Glutamatergic neuron (in vitro differentiated cells): ENCODE measurements around the gene RAB8B. TPM values are rescaled to one million over a fixed set of nuclear protein-coding genes. Genes with fewer than 3 reads are reported as not detected.

Experiments used
- DNase-seq: peaks from one replicate; pipeline ENCODE4 v3.0.0; 2022
- H3K27ac Mint-ChIP-seq: one replicate; pipeline ENCODE4 v1.8.0; 2020; ENCODE audit warnings: mild to moderate bottlenecking, mixed read lengths, inconsistent platforms; ENCODE audit not compliant: unreplicated experiment
- H3K27me3 Mint-ChIP-seq: one replicate; pipeline ENCODE4 v1.8.0; 2020; ENCODE audit warnings: mild to moderate bottlenecking, moderate library complexity, mixed read lengths, inconsistent platforms; ENCODE audit not compliant: unreplicated experiment
- H3K36me3 Mint-ChIP-seq: one replicate; pipeline ENCODE4 v1.8.0; 2020; ENCODE audit warnings: mild to moderate bottlenecking, mixed read lengths, inconsistent platforms; ENCODE audit not compliant: unreplicated experiment
- H3K4me1 Mint-ChIP-seq: one replicate; pipeline ENCODE4 v1.8.0; 2020; ENCODE audit warnings: mild to moderate bottlenecking, low read depth, mixed read lengths, inconsistent platforms; ENCODE audit not compliant: unreplicated experiment
- H3K4me3 Mint-ChIP-seq: one replicate; pipeline ENCODE4 v1.8.0; 2020; ENCODE audit warnings: mild to moderate bottlenecking, mixed read lengths, inconsistent platforms; ENCODE audit not compliant: unreplicated experiment
- H3K9me3 Mint-ChIP-seq: one replicate; pipeline ENCODE4 v1.8.0; 2020; ENCODE audit warnings: mild to moderate bottlenecking, moderate library complexity, mixed read lengths, inconsistent platforms; ENCODE audit not compliant: unreplicated experiment
- total RNA-seq: library from RNA; stranded (reverse); fragmentation: NEBNext Ultra II Directional; extraction: Animal tissue kit (Norgen Biotek cat#: 25700); gene quantifications from one replicate; pipeline ENCODE4 v1.2.1, GENCODE V29; 2021; ENCODE audit not compliant: unreplicated experiment
- TF ChIP-seq, protein P1 (sequence below): fragments of 200-600 bp; sonication (generic); IDR thresholded peaks from one replicate; pipeline ENCODE4 v1.5.0; 2021; ENCODE audit not compliant: partially characterized antibody, unreplicated experiment

RAB8B gene
- total RNA-seq, 1 donor from 2014 or later = 70.4 TPM

DNA sequence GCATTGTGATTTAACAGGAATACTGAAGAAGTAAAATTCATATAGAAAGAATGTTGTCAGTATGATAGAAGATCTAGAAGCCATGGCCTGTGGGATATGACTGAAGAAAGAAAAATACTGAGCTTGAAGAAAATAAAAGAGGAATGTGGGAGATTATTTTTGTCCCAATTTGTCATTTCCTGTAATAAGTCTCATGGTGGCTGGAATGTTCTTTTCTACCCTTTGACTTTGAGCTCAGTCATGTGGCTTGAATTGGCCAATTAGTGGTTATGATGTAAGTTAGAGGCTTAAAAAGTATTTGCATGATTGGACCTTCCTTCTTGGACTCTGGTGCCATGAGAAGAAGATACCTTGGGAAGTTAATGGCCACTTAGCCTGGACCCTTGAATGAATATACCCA is 102.1 kb downstream of the RAB8B start:
- TF ChIP-seq, protein P1, sequence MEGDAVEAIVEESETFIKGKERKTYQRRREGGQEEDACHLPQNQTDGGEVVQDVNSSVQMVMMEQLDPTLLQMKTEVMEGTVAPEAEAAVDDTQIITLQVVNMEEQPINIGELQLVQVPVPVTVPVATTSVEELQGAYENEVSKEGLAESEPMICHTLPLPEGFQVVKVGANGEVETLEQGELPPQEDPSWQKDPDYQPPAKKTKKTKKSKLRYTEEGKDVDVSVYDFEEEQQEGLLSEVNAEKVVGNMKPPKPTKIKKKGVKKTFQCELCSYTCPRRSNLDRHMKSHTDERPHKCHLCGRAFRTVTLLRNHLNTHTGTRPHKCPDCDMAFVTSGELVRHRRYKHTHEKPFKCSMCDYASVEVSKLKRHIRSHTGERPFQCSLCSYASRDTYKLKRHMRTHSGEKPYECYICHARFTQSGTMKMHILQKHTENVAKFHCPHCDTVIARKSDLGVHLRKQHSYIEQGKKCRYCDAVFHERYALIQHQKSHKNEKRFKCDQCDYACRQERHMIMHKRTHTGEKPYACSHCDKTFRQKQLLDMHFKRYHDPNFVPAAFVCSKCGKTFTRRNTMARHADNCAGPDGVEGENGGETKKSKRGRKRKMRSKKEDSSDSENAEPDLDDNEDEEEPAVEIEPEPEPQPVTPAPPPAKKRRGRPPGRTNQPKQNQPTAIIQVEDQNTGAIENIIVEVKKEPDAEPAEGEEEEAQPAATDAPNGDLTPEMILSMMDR = no peak
- Mint-ChIP-seq H3K4me1 (no peaks in the 10 kb centered on the region), H3K4me3 (no peak overlapping the region), H3K9me3 (no peaks in the 10 kb centered on the region), H3K27ac (no peak overlapping the region), H3K27me3 (no peaks in the 10 kb centered on the region), H3K36me3 (peaks cover 5% of the 10 kb centered on the region)
- DNase-seq = no peak

DNA sequence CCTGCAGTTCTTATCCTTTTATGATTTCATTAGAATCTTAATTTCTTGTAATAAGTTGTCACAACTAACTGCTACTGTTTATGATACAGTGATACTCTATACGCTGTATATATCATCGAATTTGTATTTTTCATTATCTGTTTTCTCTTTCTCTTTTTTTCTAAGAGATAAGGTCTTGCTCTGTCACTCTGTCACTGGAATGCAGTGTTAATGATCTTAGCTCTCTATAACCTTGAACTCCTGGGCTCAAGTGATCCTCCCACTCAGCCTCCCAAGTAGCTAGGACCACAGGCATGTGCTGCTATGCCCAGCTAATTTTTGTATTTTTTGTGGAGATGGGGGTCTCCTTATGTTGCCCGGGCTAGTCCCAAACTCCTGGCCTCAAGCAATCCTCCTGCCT is 102.8 kb downstream of the RAB8B start:
- Mint-ChIP-seq H3K27ac (no peak overlapping the region), H3K4me3 (no peak overlapping the region), H3K36me3 (peaks cover 5% of the 10 kb centered on the region), H3K9me3 (no peaks in the 10 kb centered on the region), H3K4me1 (no peaks in the 10 kb centered on the region), H3K27me3 (no peaks in the 10 kb centered on the region)
- DNase-seq = no peak
- TF ChIP-seq, protein P1 = no peak

DNA sequence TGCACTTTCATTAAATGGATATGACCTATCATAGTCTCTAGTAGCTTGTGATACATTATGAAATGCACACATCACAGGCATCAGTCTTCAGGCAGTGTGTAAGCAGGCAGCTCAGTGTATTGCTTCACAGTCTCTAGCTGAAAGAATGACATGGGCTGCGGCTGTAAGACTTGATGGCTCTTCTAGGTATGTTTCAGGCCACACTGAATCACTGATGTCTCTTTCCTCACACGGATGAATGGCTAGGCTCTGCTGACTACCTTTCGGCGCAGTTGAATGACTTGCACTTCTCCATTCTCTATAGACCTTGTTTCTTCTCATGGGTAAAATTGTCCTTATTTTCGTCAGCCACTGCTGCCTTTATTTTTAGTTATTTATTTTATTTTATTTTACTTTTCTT is 103.4 kb downstream of the RAB8B start:
- Mint-ChIP-seq H3K27ac (no peak overlapping the region), H3K27me3 (no peaks in the 10 kb centered on the region), H3K36me3 (peaks cover 5% of the 10 kb centered on the region), H3K9me3 (no peaks in the 10 kb centered on the region), H3K4me1 (no peaks in the 10 kb centered on the region), H3K4me3 (no peak overlapping the region)
- TF ChIP-seq, protein P1 = no peak
- no peak for DNase-seq

DNA sequence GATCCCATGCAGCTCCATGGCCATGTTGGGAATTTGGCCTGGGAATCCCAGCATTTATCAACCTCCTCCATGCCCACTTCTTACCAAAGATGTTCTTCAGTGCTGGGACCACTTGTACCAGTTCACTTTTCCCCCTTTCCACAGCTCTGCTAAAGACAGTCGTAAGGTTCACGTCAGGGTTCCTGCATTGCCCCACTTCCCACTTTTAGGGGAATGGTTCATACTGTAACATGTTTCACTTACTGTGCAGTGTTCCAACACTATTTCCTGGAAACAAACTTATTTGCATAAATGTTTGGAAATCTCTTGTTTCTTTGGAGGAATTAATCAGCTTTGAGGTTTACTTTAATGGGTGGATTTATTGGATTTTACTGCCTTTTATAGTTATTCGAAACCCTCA is 105.0 kb downstream of the RAB8B start:
- no peak overlapping the region for H3K4me3 Mint-ChIP-seq
- H3K27ac Mint-ChIP-seq = no peak overlapping the region
- H3K9me3 Mint-ChIP-seq = peaks cover 1% of the 10 kb centered on the region
- H3K36me3 Mint-ChIP-seq = peaks cover 5% of the 10 kb centered on the region
- peaks cover 4% of the 10 kb centered on the region for H3K27me3 Mint-ChIP-seq
- no peak for DNase-seq
- TF ChIP-seq, protein P1 = no peak
- H3K4me1 Mint-ChIP-seq = no peaks in the 10 kb centered on the region

DNA sequence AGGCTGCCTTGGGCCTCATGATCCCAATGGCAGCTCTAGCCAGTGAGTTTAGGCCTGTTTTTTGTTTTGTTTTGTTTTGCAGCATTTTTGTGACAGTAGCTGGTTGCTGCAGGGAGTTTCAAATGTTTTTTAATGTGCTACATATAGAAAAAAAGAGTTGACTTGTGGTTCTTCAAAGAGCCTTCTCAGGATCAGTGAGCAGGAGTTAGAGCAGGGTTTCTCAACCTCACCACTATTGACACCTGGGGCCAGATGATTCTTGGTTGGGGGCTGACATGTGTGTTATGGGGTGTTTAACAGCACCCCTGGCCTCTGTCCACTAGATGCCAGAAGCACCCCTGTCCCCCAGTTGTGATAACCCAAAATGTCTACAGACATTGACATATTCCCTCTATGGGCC is 105.9 kb downstream of the RAB8B start:
- Mint-ChIP-seq H3K9me3 (peaks cover 1% of the 10 kb centered on the region), H3K36me3 (peaks cover 5% of the 10 kb centered on the region), H3K4me1 (peaks cover 8% of the 10 kb centered on the region), H3K27ac (no peak overlapping the region), H3K4me3 (no peak overlapping the region), H3K27me3 (peaks cover 4% of the 10 kb centered on the region)
- no peak for DNase-seq
- TF ChIP-seq, protein P1 = no peak
